H1 (cell line): ENCODE data around the gene UROC1. TPM values are rescaled to one million over a fixed set of nuclear protein-coding genes. Genes with fewer than 3 reads are reported as not detected.
A peak's percentile ranks its signal among the peaks of the same experiment; 100 is the strongest.

ENCODE experiments used
- CTCF ChIA-PET: fragments of 300-600 bp; sonication (Branson Sonifier 250); formaldehyde crosslinking; loops from one replicate; lab custom pipeline; 2021; ENCODE audit not compliant: partially characterized antibody; lab: Charles Lee
- POLR2A ChIA-PET: fragments of 300-600 bp; sonication (Branson Sonifier 250); formaldehyde crosslinking; loops from one replicate; lab custom pipeline; 2021; ENCODE audit warnings: inconsistent platforms; ENCODE audit not compliant: partially characterized antibody; lab: Charles Lee
- DNase-seq, 2 experiments: peaks; one replicate each; pipeline versions ENCODE4 v3.0.0 to v3.0.0-alpha.2; 2010 to 2022; ENCODE audit warnings: low spot score in 2 of 2, low read depth in 1 of 2, mixed read lengths in 1 of 2
- FAIRE-seq: peaks from 2 replicates; lab custom pipeline; 2011; peaks lifted over from hg19 to GRCh38; lab: Jason Lieb, UNC
- H2AFZ ChIP-seq: 2 replicates; pipeline ENCODE4 v1.8.1; 2012; ENCODE audit warnings: low read length, inconsistent platforms
- H2AK5ac ChIP-seq: 2 replicates; pipeline ENCODE4 v1.6.1; 2013; ENCODE audit warnings: low read depth, low read length
- H2BK120ac ChIP-seq: replicated peaks from 2 replicates; pipeline ENCODE3; 2013; ENCODE audit warnings: low read depth, low read length, inconsistent platforms
- H2BK12ac ChIP-seq: 2 replicates; pipeline ENCODE4 v1.6.1; 2013; ENCODE audit warnings: low read depth, low read length
- H2BK15ac ChIP-seq: 2 replicates; pipeline ENCODE4 v1.6.1; 2013; ENCODE audit warnings: low read length
- H2BK20ac ChIP-seq: 2 replicates; pipeline ENCODE4 v1.6.1; 2013; ENCODE audit warnings: low read length
- H2BK5ac ChIP-seq: 2 replicates; pipeline ENCODE4 v1.6.1; 2013; ENCODE audit warnings: low read depth, low read length
- H3K14ac ChIP-seq: 2 replicates; pipeline ENCODE4 v1.6.1; 2013; ENCODE audit warnings: inconsistent platforms; ENCODE audit not compliant: insufficient read length
- H3K18ac ChIP-seq: 2 replicates; pipeline ENCODE4 v1.6.1; 2013; ENCODE audit warnings: low read length; ENCODE audit errors: extremely low read depth
- H3K23ac ChIP-seq: 2 replicates; pipeline ENCODE4 v1.6.1; 2013; ENCODE audit warnings: inconsistent platforms; ENCODE audit not compliant: insufficient read length
- H3K23me2 ChIP-seq: 2 replicates; pipeline ENCODE4 v1.6.1; 2013; ENCODE audit warnings: low read depth, low read length
- H3K27ac ChIP-seq: 2 replicates; pipeline ENCODE4 v1.6.1; 2011; ENCODE audit warnings: low read depth, low read length, inconsistent platforms
- H3K27me3 ChIP-seq, 4 experiments: replicated peaks in 1 of 4; 1 replicate in 1 of 4; 2 replicates in 3 of 4; pipeline versions ENCODE4 v1.6.1 to v1.8.1; 2011 to 2013; ENCODE audit warnings: low read length in 3 of 4, mild to moderate bottlenecking in 3 of 4, inconsistent platforms in 2 of 4, mixed read lengths in 2 of 4, moderate library complexity in 1 of 4; ENCODE audit not compliant: control insufficient read depth in 3 of 4, insufficient read depth in 3 of 4; ENCODE audit errors: extremely low read depth in 1 of 4
- H3K36me3 ChIP-seq, 4 experiments: 2 replicates each; pipeline versions ENCODE4 v1.6.1 to v1.8.1; 2011 to 2013; ENCODE audit warnings: mild to moderate bottlenecking in 4 of 4, low read length in 3 of 4, moderate library complexity in 2 of 4, control low read depth in 1 of 4, inconsistent platforms in 1 of 4; ENCODE audit not compliant: insufficient read depth in 4 of 4, control insufficient read depth in 2 of 4
- H3K4ac ChIP-seq: replicated peaks from 2 replicates; pipeline ENCODE3; 2013; ENCODE audit warnings: low read length, low read depth, mixed read lengths, inconsistent platforms; ENCODE audit not compliant: insufficient read length
- H3K4me1 ChIP-seq, 4 experiments: replicated peaks in 1 of 4; 1 replicate in 1 of 4; 2 replicates in 3 of 4; pipeline versions ENCODE4 v1.6.1 to v1.8.1; 2011 to 2013; ENCODE audit warnings: low read length in 3 of 4, inconsistent platforms in 2 of 4, mixed read lengths in 1 of 4; ENCODE audit not compliant: insufficient read depth in 4 of 4, control insufficient read depth in 3 of 4
- H3K4me2 ChIP-seq, 2 experiments: 2 replicates each; pipeline versions ENCODE4 v1.6.1 to v1.8.1; 2011 to 2013; ENCODE audit warnings: low read depth in 2 of 2, low read length in 2 of 2, control low read depth in 1 of 2, inconsistent platforms in 1 of 2, mild to moderate bottlenecking in 1 of 2; ENCODE audit not compliant: insufficient read depth in 1 of 2
- H3K4me3 ChIP-seq, 4 experiments: fragments of 200-600, 300-600 bp in 1 of 4; sonication (generic), shearing (Covaris generic), sonication (Bioruptor Twin) in 1 of 4; 2 replicates each; pipeline versions ENCODE4 v1.5.1 to v1.8.1; 2011 to 2016; ENCODE audit warnings: low read length in 4 of 4, low read depth in 3 of 4, control low read depth in 2 of 4, inconsistent platforms in 2 of 4, mild to moderate bottlenecking in 2 of 4, mixed read lengths in 1 of 4, moderate library complexity in 1 of 4; ENCODE audit not compliant: insufficient read depth in 2 of 4; ENCODE audit errors: extremely low read depth in 1 of 4
- H3K56ac ChIP-seq: replicated peaks from 2 replicates; pipeline ENCODE3; 2013; ENCODE audit warnings: low read depth, mild to moderate bottlenecking, mixed read lengths, low read length, inconsistent platforms; ENCODE audit not compliant: insufficient read length
- H3K79me1 ChIP-seq: 2 replicates; pipeline ENCODE4 v1.6.1; 2013; ENCODE audit warnings: low read depth, low read length, control low read depth
- H3K79me2 ChIP-seq, 2 experiments: 2 replicates each; pipeline versions ENCODE4 v1.6.1 to v1.8.1; 2012 to 2013; ENCODE audit warnings: low read length in 2 of 2, mild to moderate bottlenecking in 2 of 2, inconsistent platforms in 1 of 2; ENCODE audit not compliant: insufficient read depth in 2 of 2, control insufficient read depth in 1 of 2
- H3K9ac ChIP-seq, 4 experiments: replicated peaks in 1 of 4; 1 replicate in 1 of 4; 2 replicates in 3 of 4; pipeline versions ENCODE4 v1.6.1 to v1.8.1; 2011 to 2013; ENCODE audit warnings: low read depth in 3 of 4, low read length in 3 of 4, control low read depth in 2 of 4, mild to moderate bottlenecking in 2 of 4, moderate library complexity in 2 of 4, inconsistent platforms in 1 of 4; ENCODE audit errors: extremely low read depth in 1 of 4
- H3K9me3 ChIP-seq, 2 experiments: 2 replicates each; pipeline versions ENCODE4 v1.6.1 to v1.8.1; 2012 to 2013; ENCODE audit warnings: mild to moderate bottlenecking in 2 of 2, moderate library complexity in 2 of 2, control low read depth in 1 of 2, inconsistent platforms in 1 of 2, low read depth in 1 of 2, low read length in 1 of 2, mixed read lengths in 1 of 2; ENCODE audit not compliant: insufficient read depth in 2 of 2
- H4K20me1 ChIP-seq, 2 experiments: replicated peaks in 1 of 2; 2 replicates each; pipeline versions ENCODE3 to v1.8.1; 2011 to 2013; ENCODE audit warnings: inconsistent platforms in 2 of 2, low read length in 2 of 2, mild to moderate bottlenecking in 1 of 2; ENCODE audit not compliant: insufficient read depth in 2 of 2, control insufficient read depth in 1 of 2
- H4K5ac ChIP-seq: 2 replicates; pipeline ENCODE4 v1.6.1; 2013; ENCODE audit warnings: low read length, low read depth, mixed read lengths, inconsistent platforms; ENCODE audit not compliant: insufficient read length
- H4K8ac ChIP-seq: 2 replicates; pipeline ENCODE4 v1.8.0; 2013; ENCODE audit warnings: mild to moderate bottlenecking, moderate library complexity, low read length, inconsistent platforms; ENCODE audit not compliant: insufficient read depth; ENCODE audit errors: extremely low read depth
- H4K91ac ChIP-seq: replicated peaks from 2 replicates; pipeline ENCODE3; 2013; ENCODE audit warnings: low read length, mixed read lengths, inconsistent platforms; ENCODE audit not compliant: insufficient read length
- CBX8 ChIP-seq: fragments of 300-800, 300-1000 bp; sonication (generic); IDR thresholded peaks from 2 replicates; pipeline ENCODE4 v1.7.1; 2016; ENCODE audit warnings: low read depth, low read length, borderline replicate concordance
- EZH2 ChIP-seq: fragments of 200-600 bp; sonication (generic); IDR thresholded peaks from 2 replicates; pipeline ENCODE4 v1.7.1; 2012; ENCODE audit warnings: low read depth, mild to moderate bottlenecking, moderate library complexity, low read length, inconsistent platforms; ENCODE audit not compliant: severe bottlenecking
- KDM5A ChIP-seq: fragments of 200-600 bp; IDR thresholded peaks from 2 replicates; pipeline ENCODE4 v1.7.1; 2012; ENCODE audit warnings: mild to moderate bottlenecking, low read length, inconsistent platforms, mixed read lengths
- TEAD4 ChIP-seq: IDR thresholded peaks from 2 replicates; pipeline ENCODE4 v1.6.1; 2012; ENCODE audit warnings: low read depth, low read length, inconsistent platforms, mixed read lengths
- WGBS, 2 experiments: shearing (Covaris generic) in 1 of 2; methylation state at CpG; one replicate each; pipeline versions ENCODE4 v1.1.6 to v1.1.7; 2013 to 2015; ENCODE audit warnings: low lambda C conversion rate in 2 of 2, mixed read lengths in 2 of 2, inconsistent platforms in 1 of 2, low coverage in 1 of 2, missing lambda C conversion rate in 1 of 2; ENCODE audit not compliant: insufficient replicate concordance in 2 of 2, insufficient coverage in 1 of 2, insufficient read length in 1 of 2; ENCODE audit errors: extremely low coverage in 1 of 2, missing lambda C conversion rate in 1 of 2; 5-methylcytosine and 5-hydroxymethylcytosine counted together
- polyA plus RNA-seq, 7 experiments: library from polyadenylated mRNA; depleted of rRNA in 3 of 7; stranded (reverse) in 5 of 7; unstranded in 2 of 7; fragments of >200 nt in 5 of 7; fragments of 200-250 nt in 2 of 7; gene quantifications; 1 replicate in 5 of 7; 2 replicates in 1 of 7; 4 replicates in 1 of 7; pipeline versions ENCODE4 v1.2.1 to v1.2.3, GENCODE V29; 2011 to 2013; ENCODE audit warnings: missing spikeins in 2 of 7, mixed read lengths in 2 of 7
- total RNA-seq: library from RNA; stranded (reverse); fragmentation: NEBNext Ultra II Directional; extraction: Animal tissue kit (Norgen Biotek cat#: 25700); gene quantifications from 2 replicates; pipeline ENCODE4 v1.2.1, GENCODE V29; 2021

The UROC1 gene
- total and polyA plus RNA-seq, 2 of the 8 experiments (the other 6 are each of a cell fraction or from before 2014, with no cell fraction given), result 0.03 TPM; not detected in 1

- Histone ChIP-seq H3K4me2 (no peak overlapping the region), H2AK5ac (no peak overlapping the region), H3K23ac (no peak overlapping the region), H3K36me3 (no peaks in the 10 kb centered on the region; a peak in 1 of 8 replicates), H3K4me1 (no peaks in the 10 kb centered on the region), H3K14ac (no peak overlapping the region), H3K4ac (no peak overlapping the region), H3K27me3 (no peaks in the 10 kb centered on the region), H2BK20ac (no peak overlapping the region), H3K79me1 (no peaks in the 10 kb centered on the region), H4K5ac (no peak overlapping the region), H2BK5ac (no peak overlapping the region; the same call in 1 of the 2 replicates), H3K18ac (no peak overlapping the region), H3K9ac (no peak overlapping the region), H4K91ac (no peak overlapping the region), H3K79me2 (no peaks in the 10 kb centered on the region), H3K4me3 (no peak overlapping the region), H4K20me1 (peaks cover 0 to 5% of the 10 kb centered on the region in 2 experiments), H3K56ac (no peak overlapping the region), H3K9me3 (no peaks in the 10 kb centered on the region), H3K23me2 (peaks cover 6% of the 10 kb centered on the region; the same call in 1 of the 2 replicates), H2BK120ac (no peak overlapping the region), H4K8ac (no peak overlapping the region), H2AFZ (no peak overlapping the region), H3K27ac (no peak overlapping the region), H2BK15ac (no peak overlapping the region), H2BK12ac (no peak overlapping the region)
- POLR2A ChIA-PET, result no interaction called here
- DNase-seq, result peak in 1 of 2 experiments; percentile 39
- 87% methylated on average over 11 of the region's 11 CpGs; no CpG with 5 or more reads in 1 of the 2 experiments for WGBS, 2 experiments
- CTCF ChIA-PET, result interaction anchor here (0.7 to 1.9 kb wide), 2 partner anchors 20 to 67 kb away, joined by 3 to 5 read pairs; no protein-coding TSS in a partner anchor
- FAIRE-seq, result no peak
- TF ChIP-seq CBX8, result no peak
- no peak for TF ChIP-seq TEAD4
- no peak for TF ChIP-seq KDM5A
- no peak for TF ChIP-seq EZH2
Observed at GRCh38 chr3:126557415-126557745, 39.8 kb upstream of the UROC1 start.
